ENCODE data around the gene RBFOX2.
"Not testable (repeated sequence)": the region's sequence is repeated elsewhere in the genome, so short reads cannot be mapped to it uniquely, and the experiment has no call there.

Gene RBFOX2

DNA sequence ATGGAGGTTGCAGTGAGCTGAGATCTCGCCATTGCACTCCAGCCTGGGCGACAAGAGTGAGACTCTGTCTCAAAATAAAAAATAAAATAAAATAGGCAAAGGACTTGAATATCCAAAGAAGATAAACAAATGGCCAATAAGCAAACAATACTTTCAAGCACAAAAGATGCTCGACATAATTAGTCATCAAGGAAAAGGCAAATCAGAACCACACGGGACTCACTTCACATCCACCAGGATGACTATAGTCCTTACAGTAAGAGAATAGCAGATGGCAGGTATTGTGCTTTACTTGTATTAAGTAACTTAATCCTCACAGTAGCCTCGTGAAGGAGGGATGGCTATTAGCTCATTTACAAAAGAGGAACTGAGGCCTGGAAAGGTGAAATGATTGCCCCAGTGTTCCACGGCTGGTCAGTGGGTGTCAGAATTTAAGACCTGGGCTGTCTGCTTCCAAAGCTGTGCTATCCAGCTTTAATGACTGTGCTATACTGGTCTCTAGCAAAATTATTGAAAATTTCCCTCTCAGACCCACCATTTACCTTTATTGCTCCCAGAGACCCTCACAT lies 40.2 kb upstream of the RBFOX2 start:
- TF ChIP-seq, protein P1, sequence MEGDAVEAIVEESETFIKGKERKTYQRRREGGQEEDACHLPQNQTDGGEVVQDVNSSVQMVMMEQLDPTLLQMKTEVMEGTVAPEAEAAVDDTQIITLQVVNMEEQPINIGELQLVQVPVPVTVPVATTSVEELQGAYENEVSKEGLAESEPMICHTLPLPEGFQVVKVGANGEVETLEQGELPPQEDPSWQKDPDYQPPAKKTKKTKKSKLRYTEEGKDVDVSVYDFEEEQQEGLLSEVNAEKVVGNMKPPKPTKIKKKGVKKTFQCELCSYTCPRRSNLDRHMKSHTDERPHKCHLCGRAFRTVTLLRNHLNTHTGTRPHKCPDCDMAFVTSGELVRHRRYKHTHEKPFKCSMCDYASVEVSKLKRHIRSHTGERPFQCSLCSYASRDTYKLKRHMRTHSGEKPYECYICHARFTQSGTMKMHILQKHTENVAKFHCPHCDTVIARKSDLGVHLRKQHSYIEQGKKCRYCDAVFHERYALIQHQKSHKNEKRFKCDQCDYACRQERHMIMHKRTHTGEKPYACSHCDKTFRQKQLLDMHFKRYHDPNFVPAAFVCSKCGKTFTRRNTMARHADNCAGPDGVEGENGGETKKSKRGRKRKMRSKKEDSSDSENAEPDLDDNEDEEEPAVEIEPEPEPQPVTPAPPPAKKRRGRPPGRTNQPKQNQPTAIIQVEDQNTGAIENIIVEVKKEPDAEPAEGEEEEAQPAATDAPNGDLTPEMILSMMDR (IDR thresholded peaks at IDR 0.05; ENCODE audit: low read depth, low read length), result no peak
- no peak for DNase-seq (ENCODE audit: extremely low read depth, low read depth)

GRCh38 chr22:36067235-36067558 lies 38.6 kb upstream of the RBFOX2 start:
- no peak for DNase-seq (ENCODE audit: extremely low read depth, low read depth)

DNA sequence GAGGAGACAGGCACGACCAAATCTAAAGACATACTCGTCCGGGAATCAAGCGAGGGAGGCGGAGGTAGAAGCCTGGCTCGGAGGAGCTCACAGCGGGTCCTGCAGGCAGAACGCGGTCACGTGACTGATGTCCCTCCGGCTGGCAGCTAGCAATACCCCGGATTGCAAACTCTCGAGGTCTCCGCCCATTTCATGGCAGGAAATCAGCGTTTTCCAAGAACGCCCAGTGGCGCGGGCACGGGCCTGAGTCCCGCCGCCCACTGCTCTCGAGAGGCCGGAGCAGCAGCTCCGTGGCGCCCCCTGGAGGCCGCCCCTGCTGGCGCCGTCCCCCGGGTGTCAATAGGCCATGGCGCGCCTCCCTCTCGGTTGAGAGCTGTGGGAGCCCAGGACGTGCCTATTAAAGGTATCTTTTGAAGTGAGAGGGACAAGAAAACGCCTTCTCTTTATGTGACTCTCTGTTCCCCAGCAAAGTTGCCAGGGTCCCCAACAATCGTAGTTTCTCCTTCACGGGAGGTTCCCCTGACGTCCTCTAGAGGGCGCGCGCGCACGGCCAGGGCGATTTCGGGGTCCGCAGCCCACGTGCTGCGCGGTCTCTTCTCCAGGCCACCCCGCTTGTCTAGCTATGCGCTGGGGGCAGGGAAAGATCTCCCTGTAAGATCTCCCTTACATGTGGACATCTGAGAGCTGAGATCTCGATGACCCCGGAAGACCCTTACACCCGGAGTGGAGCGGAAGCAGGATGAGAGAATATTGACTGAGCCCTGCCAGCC lies 37.3 kb upstream of the RBFOX2 start:
- TF ChIP-seq, protein P1 (IDR thresholded peaks at IDR 0.05; ENCODE audit: low read depth, low read length), result peak; percentile 87
- peak; percentile 93 for DNase-seq (ENCODE audit: extremely low read depth, low read depth)

More at GRCh38 chr22:36067235-36067558, 38.6 kb upstream of the RBFOX2 start:
- TF ChIP-seq, protein P1 (IDR thresholded peaks at IDR 0.05; ENCODE audit: low read depth, low read length), result no peak

- TF ChIP-seq, protein P1 (IDR thresholded peaks at IDR 0.05; ENCODE audit: low read depth, low read length), result no peak
- no peak for DNase-seq (ENCODE audit: extremely low read depth, low read depth)
Observed at GRCh38 chr22:36065462-36065774, 36.8 kb upstream of the RBFOX2 start.

- DNase-seq (ENCODE audit: extremely low read depth, low read depth), result no peak
- TF ChIP-seq, protein P1 (IDR thresholded peaks at IDR 0.05; ENCODE audit: low read depth, low read length), result no peak
Observed at GRCh38 chr22:36064358-36064757, 35.7 kb upstream of the RBFOX2 start.

- TF ChIP-seq, protein P1 (IDR thresholded peaks at IDR 0.05; ENCODE audit: low read depth, low read length), result no peak
- no peak for DNase-seq (ENCODE audit: extremely low read depth, low read depth)
Observed at GRCh38 chr22:36056980-36057379, 28.4 kb upstream of the RBFOX2 start.

- DNase-seq (ENCODE audit: extremely low read depth, low read depth), result no peak
- TF ChIP-seq, protein P1 (IDR thresholded peaks at IDR 0.05; ENCODE audit: low read depth, low read length), result no peak
Observed at GRCh38 chr22:36055376-36056295, 27.0 kb upstream of the RBFOX2 start.

GRCh38 chr22:36054446-36054845 lies 25.8 kb upstream of the RBFOX2 start:
- not testable (repeated sequence) for DNase-seq (ENCODE audit: extremely low read depth, low read depth)

Data from AG09319 (cell line).